ENCODE data around the gene TMEM62. TPM values are rescaled to one million over a fixed set of nuclear protein-coding genes. Genes with fewer than 3 reads are reported as not detected.

The TMEM62 gene
- total RNA-seq, 1 experiment from 2014 or later, result 12.5 TPM

- Histone ChIP-seq H3K79me2 (ENCODE audit: low read depth) (no peaks in the 10 kb centered on the region), H3F3A (ENCODE audit: insufficient read depth, low read depth) (no peaks in the 10 kb centered on the region), H3K36me3 (ENCODE audit: low read depth) (no peaks in the 10 kb centered on the region), H3K4me1 (replicated peaks; ENCODE audit: insufficient read depth) (no peaks in the 10 kb centered on the region), H3K27ac (no peak overlapping the region), H3K9me2 (ENCODE audit: insufficient read depth) (no peaks in the 10 kb centered on the region), H2AFZ (no peak overlapping the region), H4K20me1 (ENCODE audit: insufficient read depth) (no peaks in the 10 kb centered on the region), H3K4me3 (no peak overlapping the region), H3K9me3 (ENCODE audit: insufficient read depth, low read depth) (no peaks in the 10 kb centered on the region), H3K4me2 (no peak overlapping the region), H3K27me3 (ENCODE audit: insufficient read depth, low read depth) (no peaks in the 10 kb centered on the region)
- TF ChIP-seq EZH2 (IDR thresholded peaks at IDR 0.05; ENCODE audit: low read depth), result no peak
- no peak for TF ChIP-seq CTCF (conservative IDR thresholded peaks at IDR 0.05)
- CTCF ChIA-PET, result no interaction called here
- POLR2A ChIA-PET (ENCODE audit: unreplicated experiment), result interaction anchor here (0.5 kb wide), 1 partner anchor 161 kb away, joined by 5 read pairs; no protein-coding TSS in a partner anchor
- DNase-seq, result no peak
- intact Hi-C loops (cut with micrococcal nuclease; ENCODE audit: unreplicated experiment), result no loop called here
- no TSS peak for BruUV-seq (replicated peaks)
Measured at GRCh38 chr15:43143203-43143941, 10.0 kb downstream of the TMEM62 start.

- intact Hi-C loops (cut with micrococcal nuclease; ENCODE audit: unreplicated experiment), result no loop called here
- CTCF ChIA-PET, result no interaction called here
- no TSS peak for BruUV-seq (replicated peaks)
- Histone ChIP-seq H3K79me2 (ENCODE audit: low read depth) (no peaks in the 10 kb centered on the region), H2AFZ (no peak overlapping the region), H3K36me3 (ENCODE audit: low read depth) (no peaks in the 10 kb centered on the region), H3K27me3 (ENCODE audit: insufficient read depth, low read depth) (no peaks in the 10 kb centered on the region), H3K27ac (no peak overlapping the region), H3K9me3 (ENCODE audit: insufficient read depth, low read depth) (no peaks in the 10 kb centered on the region), H3K4me2 (no peak overlapping the region), H3K9me2 (ENCODE audit: insufficient read depth) (no peaks in the 10 kb centered on the region), H3K4me3 (no peak overlapping the region), H3F3A (ENCODE audit: insufficient read depth, low read depth) (no peaks in the 10 kb centered on the region), H3K4me1 (replicated peaks; ENCODE audit: insufficient read depth) (no peaks in the 10 kb centered on the region), H4K20me1 (ENCODE audit: insufficient read depth) (no peaks in the 10 kb centered on the region)
- no peak for TF ChIP-seq CTCF (conservative IDR thresholded peaks at IDR 0.05)
- TF ChIP-seq EZH2 (IDR thresholded peaks at IDR 0.05; ENCODE audit: low read depth), result no peak
- POLR2A ChIA-PET (ENCODE audit: unreplicated experiment), result no interaction called here
- DNase-seq, result no peak
Measured at GRCh38 chr15:43144512-43144911, 11.1 kb downstream of the TMEM62 start.

DNA sequence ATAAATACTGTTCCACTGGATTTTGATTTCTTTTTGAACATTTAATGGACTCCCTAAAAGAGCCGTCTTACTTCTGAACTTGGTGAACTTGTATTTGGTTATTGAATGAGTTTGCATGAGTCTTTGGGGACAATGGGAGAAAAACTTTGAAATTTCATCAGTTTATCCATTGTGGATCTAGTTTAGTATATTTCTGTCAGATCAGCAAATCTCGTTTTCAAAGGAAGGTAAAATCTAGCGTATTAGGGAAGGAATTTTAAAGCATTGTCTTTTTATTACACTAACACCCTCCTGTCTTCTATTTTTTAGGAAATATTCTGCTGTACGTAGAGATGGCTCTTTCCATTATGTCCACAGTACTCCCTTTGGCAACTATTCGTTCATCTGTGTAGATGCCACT, 12.8 kb downstream of the TMEM62 start:
- Histone ChIP-seq H3K9me3 (ENCODE audit: insufficient read depth, low read depth) (no peaks in the 10 kb centered on the region), H3K27ac (no peak overlapping the region), H3K9me2 (ENCODE audit: insufficient read depth) (no peaks in the 10 kb centered on the region), H3K27me3 (ENCODE audit: insufficient read depth, low read depth) (no peaks in the 10 kb centered on the region), H4K20me1 (ENCODE audit: insufficient read depth) (no peaks in the 10 kb centered on the region), H3K4me3 (no peak overlapping the region), H3F3A (ENCODE audit: insufficient read depth, low read depth) (peaks cover 10% of the 10 kb centered on the region; the same call in 1 of the 2 replicates), H3K79me2 (ENCODE audit: low read depth) (no peaks in the 10 kb centered on the region), H3K4me1 (replicated peaks; ENCODE audit: insufficient read depth) (peaks cover 4% of the 10 kb centered on the region; the same call in 1 of the 2 replicates), H3K4me2 (no peak overlapping the region), H2AFZ (no peak overlapping the region), H3K36me3 (ENCODE audit: low read depth) (no peaks in the 10 kb centered on the region)
- no TSS peak for BruUV-seq (replicated peaks)
- no peak for TF ChIP-seq EZH2 (IDR thresholded peaks at IDR 0.05; ENCODE audit: low read depth)
- no peak for TF ChIP-seq CTCF (conservative IDR thresholded peaks at IDR 0.05)
- ChIA-PET POLR2A (ENCODE audit: unreplicated experiment) (no interaction called here), CTCF (no interaction called here)
- DNase-seq, result no peak
- intact Hi-C loops (cut with micrococcal nuclease; ENCODE audit: unreplicated experiment), result no loop called here

Data from PC-9 (cell line).